ENCODE results near the gene GSTA2. TPM values are rescaled to one million over a fixed set of nuclear protein-coding genes. Genes with fewer than 3 reads are reported as not detected.
A peak's percentile ranks its signal among the peaks of the same experiment; 100 is the strongest.
"Not testable (repeated sequence)": the region's sequence is repeated elsewhere in the genome, so short reads cannot be mapped to it uniquely, and the experiment has no call there.

Gene GSTA2
- total RNA-seq, 2 donors from 2014 or later = not detected

GRCh38 chr6:52728394-52728793 is 34.9 kb downstream of the GSTA2 start:
- DNase-seq (ENCODE audit: low spot score) = no peak
- intact Hi-C loops (cut with DNase I) = no loop called here

GRCh38 chr6:52727908-52728307 is 35.4 kb downstream of the GSTA2 start:
- intact Hi-C loops (cut with DNase I) = no loop called here
- no peak for DNase-seq (ENCODE audit: low spot score)

- intact Hi-C loops (cut with DNase I) = no loop called here
These were observed 36.3 kb downstream of the GSTA2 start for GRCh38 chr6:52726741-52727535.

GRCh38 chr6:52726193-52726542 is 37.1 kb downstream of the GSTA2 start:
- intact Hi-C loops (cut with DNase I) = no loop called here
- no peak for DNase-seq (ENCODE audit: low spot score)

More at GRCh38 chr6:52726741-52727535, 36.3 kb downstream of the GSTA2 start:
- DNase-seq (ENCODE audit: low spot score) = no peak

- DNase-seq (ENCODE audit: low spot score) = no peak
- intact Hi-C loops (cut with DNase I) = no loop called here
These were observed 37.6 kb downstream of the GSTA2 start for GRCh38 chr6:52725535-52726192.

- DNase-seq (ENCODE audit: low spot score) = no peak
- intact Hi-C loops (cut with DNase I) = no loop called here
These were observed 38.1 kb downstream of the GSTA2 start for GRCh38 chr6:52725143-52725534.

- intact Hi-C loops (cut with DNase I) = no loop called here
- peak; percentile 96 for DNase-seq (ENCODE audit: low spot score)
These were observed 38.7 kb downstream of the GSTA2 start for GRCh38 chr6:52724406-52725121.

- intact Hi-C loops (cut with DNase I) = no loop called here
- no peak for DNase-seq (ENCODE audit: low spot score)
These were observed 39.3 kb downstream of the GSTA2 start for GRCh38 chr6:52724042-52724405.

GRCh38 chr6:52720321-52720720 is 43.0 kb downstream of the GSTA2 start:
- intact Hi-C loops (cut with DNase I) = no loop called here
- DNase-seq (ENCODE audit: low spot score) = no peak

GRCh38 chr6:52718550-52718949 is 44.7 kb downstream of the GSTA2 start:
- intact Hi-C loops (cut with DNase I) = no loop called here
- DNase-seq (ENCODE audit: low spot score) = no peak

GRCh38 chr6:52714761-52715160 is 48.5 kb downstream of the GSTA2 start:
- intact Hi-C loops (cut with DNase I); DNase-seq (ENCODE audit: low spot score): not testable (repeated sequence)

GRCh38 chr6:52712136-52712535 is 51.1 kb downstream of the GSTA2 start:
- DNase-seq (ENCODE audit: low spot score) = no peak
- intact Hi-C loops (cut with DNase I) = no loop called here

- no peak for DNase-seq (ENCODE audit: low spot score)
- intact Hi-C loops (cut with DNase I) = no loop called here
These were observed 55.2 kb downstream of the GSTA2 start for GRCh38 chr6:52707963-52708680.

GRCh38 chr6:52706001-52706400 is 57.3 kb downstream of the GSTA2 start:
- intact Hi-C loops (cut with DNase I) = no loop called here
- DNase-seq (ENCODE audit: low spot score) = no peak

GRCh38 chr6:52704781-52705502 is 58.3 kb downstream of the GSTA2 start:
- DNase-seq (ENCODE audit: low spot score); intact Hi-C loops (cut with DNase I): not testable (repeated sequence)

GRCh38 chr6:52704060-52704459 is 59.2 kb downstream of the GSTA2 start:
- no peak for DNase-seq (ENCODE audit: low spot score)
- intact Hi-C loops (cut with DNase I) = no loop called here
